NCI-H146 treated with DMSO at 0.1 percent for 48 hours (cell line): Measurements from ENCODE around the gene RNLS.

Experiments
- DNase-seq: peaks from one replicate; lab custom pipeline; 2025; ENCODE audit not compliant: unreplicated experiment; lab: John Stamatoyannopoulos, UW

Gene RNLS

GRCh38 chr10:88582806-88583583 lies at the start of gene RNLS:
Gene RNLS (minus strand): TSS chr10:88583318.
- no peak for DNase-seq

- no peak for DNase-seq
Observed at GRCh38 chr10:88624840-88625239, 41.7 kb upstream of the RNLS start.

GRCh38 chr10:88623835-88624234 lies 40.7 kb upstream of the RNLS start:
- DNase-seq = no peak

GRCh38 chr10:88620441-88620840 lies 37.3 kb upstream of the RNLS start:
- no peak for DNase-seq

- DNase-seq = no peak
Observed at GRCh38 chr10:88618496-88618895, 35.4 kb upstream of the RNLS start.

- no peak for DNase-seq
Observed at GRCh38 chr10:88617772-88618300, 34.7 kb upstream of the RNLS start.

GRCh38 chr10:88616250-88616977 lies 33.3 kb upstream of the RNLS start:
- no peak for DNase-seq

GRCh38 chr10:88608780-88609179 lies 25.7 kb upstream of the RNLS start:
- no peak for DNase-seq

- DNase-seq = no peak
Observed at GRCh38 chr10:88608052-88608732, 25.1 kb upstream of the RNLS start.

- DNase-seq = no peak
Observed at GRCh38 chr10:88598055-88598454, 14.9 kb upstream of the RNLS start.

- no peak for DNase-seq
Observed at GRCh38 chr10:88594482-88594881, 11.4 kb upstream of the RNLS start.

- no peak for DNase-seq
Observed at GRCh38 chr10:88592906-88593305, 9.8 kb upstream of the RNLS start.

GRCh38 chr10:88592381-88592780 lies 9.3 kb upstream of the RNLS start:
- no peak for DNase-seq

- no peak for DNase-seq
Observed at GRCh38 chr10:88586462-88586861, 3.3 kb upstream of the RNLS start, which contains the start of gene LIPJ. Gene LIPJ (plus strand): TSS chr10:88586762. CDS start chr10:88590688, 3,926 bp downstream.

GRCh38 chr10:88583584-88583957 lies 453 bp upstream of the RNLS start:
- no peak for DNase-seq

GRCh38 chr10:88582411-88582805 lies 710 bp downstream of the RNLS start:
- DNase-seq = no peak

GRCh38 chr10:88565072-88565471 lies 18.0 kb downstream of the RNLS start:
- DNase-seq = peak; percentile 20

- no peak for DNase-seq
Observed at GRCh38 chr10:88562152-88562551, 21.0 kb downstream of the RNLS start.

- no peak for DNase-seq
Observed at GRCh38 chr10:88557658-88558057, 25.5 kb downstream of the RNLS start.

GRCh38 chr10:88557256-88557655 lies 25.9 kb downstream of the RNLS start:
- DNase-seq = no peak

- no peak for DNase-seq
Observed at GRCh38 chr10:88555190-88555908, 27.8 kb downstream of the RNLS start.
